DND-41 (cell line): ENCODE data around the gene CARD14.

Source experiments
- ATAC-seq: fragments of 200-7000 bp; cut with Tn5 transposase; 3 replicates; pipeline ENCODE4 v1.9.1; 2021; ENCODE audit warnings: low read depth; ENCODE audit not compliant: insufficient read depth
- DNase-seq: peaks from one replicate; pipeline ENCODE4 v3.0.0-alpha.2; 2020
- H2AFZ ChIP-seq: 2 replicates; pipeline ENCODE4 v1.6.0; 2012; ENCODE audit warnings: low read depth, low read length
- H3K27ac ChIP-seq: 2 replicates; pipeline ENCODE4 v1.5.1; 2012; ENCODE audit warnings: low read length, inconsistent platforms
- H3K27me3 ChIP-seq: fragments of 200-600 bp; sonication (generic); 2 replicates; pipeline ENCODE4 v1.6.0; 2012; ENCODE audit warnings: low read length, mild to moderate bottlenecking, inconsistent platforms; ENCODE audit not compliant: insufficient read depth, poor library complexity
- H3K36me3 ChIP-seq: 2 replicates; pipeline ENCODE4 v1.5.1; 2012; ENCODE audit warnings: low read length, inconsistent platforms; ENCODE audit not compliant: insufficient read depth
- H3K4me1 ChIP-seq: 2 replicates; pipeline ENCODE4 v1.5.1; 2012; ENCODE audit warnings: mild to moderate bottlenecking, low read length; ENCODE audit not compliant: insufficient read depth
- H3K4me2 ChIP-seq: 2 replicates; pipeline ENCODE4 v1.6.0; 2012; ENCODE audit warnings: mild to moderate bottlenecking, moderate library complexity, low read length, inconsistent platforms; ENCODE audit not compliant: insufficient read depth
- H3K4me3 ChIP-seq, 2 experiments: fragments of 200-600 bp in 1 of 2; shearing (Covaris generic) in 1 of 2; 2 replicates each; pipeline ENCODE4 v1.5.1; 2012 to 2016; ENCODE audit warnings: inconsistent platforms in 2 of 2, low read length in 2 of 2, mild to moderate bottlenecking in 2 of 2, low read depth in 1 of 2, moderate library complexity in 1 of 2
- H3K79me2 ChIP-seq: 2 replicates; pipeline ENCODE4 v1.6.0; 2012; ENCODE audit warnings: low read length, inconsistent platforms; ENCODE audit not compliant: insufficient read depth
- H3K9ac ChIP-seq: 2 replicates; pipeline ENCODE4 v1.6.0; 2012; ENCODE audit warnings: low read depth, mild to moderate bottlenecking, inconsistent platforms, low read length, moderate library complexity
- H3K9me3 ChIP-seq: 2 replicates; pipeline ENCODE4 v1.5.1; 2012; ENCODE audit warnings: low read length, moderate library complexity, mild to moderate bottlenecking, inconsistent platforms; ENCODE audit not compliant: insufficient read depth, severe bottlenecking
- H4K20me1 ChIP-seq: 2 replicates; pipeline ENCODE4 v1.6.0; 2012; ENCODE audit warnings: low read length; ENCODE audit not compliant: insufficient read depth
- CTCF ChIP-seq: IDR thresholded peaks from 2 replicates; pipeline ENCODE4 v1.5.1; 2012; ENCODE audit warnings: borderline replicate concordance, low read length, moderate library complexity, mild to moderate bottlenecking; ENCODE audit not compliant: poor library complexity, severe bottlenecking; ENCODE audit errors: extremely low read depth
- EZH2 ChIP-seq: IDR thresholded peaks from 3 replicates; pipeline ENCODE4 v1.6.1; 2012; ENCODE audit warnings: borderline replicate concordance, low read depth, mild to moderate bottlenecking, moderate library complexity, low read length, inconsistent platforms; ENCODE audit not compliant: severe bottlenecking

Gene CARD14

DNA sequence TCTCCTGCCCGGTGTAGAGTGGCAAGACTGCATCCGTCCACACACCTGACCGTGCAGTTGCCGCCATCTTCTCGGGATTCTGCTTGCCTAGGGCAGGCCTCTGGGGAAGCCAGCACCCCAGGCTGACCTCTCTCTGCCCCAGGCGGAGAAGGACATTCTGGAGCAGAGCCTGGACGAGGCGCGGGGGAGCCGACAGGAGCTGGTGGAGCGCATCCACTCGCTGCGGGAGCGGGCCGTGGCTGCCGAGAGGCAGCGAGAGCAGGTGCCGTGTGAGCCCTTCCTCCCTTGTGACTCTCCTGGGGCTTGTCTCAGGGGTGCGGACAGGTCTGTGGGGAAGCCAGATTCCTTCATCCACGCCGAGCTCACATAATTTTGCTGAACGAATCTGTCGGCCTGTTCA, 19.8 kb downstream of the CARD14 start:
- H3K9ac ChIP-seq = no peak overlapping the region
- no peaks in the 10 kb centered on the region for H3K9me3 ChIP-seq
- H3K79me2 ChIP-seq = no peaks in the 10 kb centered on the region
- ATAC-seq (no peak), DNase-seq (no peak)
- H3K36me3 ChIP-seq = no peaks in the 10 kb centered on the region
- no peak overlapping the region for H3K4me3 ChIP-seq
- H3K4me1 ChIP-seq = no peaks in the 10 kb centered on the region
- TF ChIP-seq EZH2 (no peak), CTCF (no peak)
- H4K20me1 ChIP-seq = peaks cover 3% of the 10 kb centered on the region; the same call in 1 of the 2 replicates
- no peak overlapping the region for H3K27ac ChIP-seq
- H3K4me2 ChIP-seq = no peak overlapping the region
- no peaks in the 10 kb centered on the region for H3K27me3 ChIP-seq
- H2AFZ ChIP-seq = no peak overlapping the region

DNA sequence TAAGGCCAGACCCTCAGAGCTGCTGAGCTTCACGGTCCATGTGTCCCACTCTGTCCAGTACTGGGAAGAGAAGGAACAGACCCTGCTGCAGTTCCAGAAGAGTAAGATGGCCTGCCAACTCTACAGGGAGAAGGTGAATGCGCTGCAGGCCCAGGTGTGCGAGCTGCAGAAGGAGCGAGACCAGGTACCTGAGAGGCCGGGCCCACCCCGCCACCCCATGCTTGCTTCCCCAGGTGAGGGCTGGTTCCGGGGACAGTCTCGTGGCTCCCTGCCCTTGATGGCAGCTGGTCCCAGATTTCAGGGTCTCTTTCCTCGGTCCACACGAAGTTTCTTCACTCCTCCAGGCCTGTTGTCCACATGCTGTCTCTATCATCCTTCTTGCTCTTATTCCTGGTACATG, 20.9 kb downstream of the CARD14 start:
- Histone ChIP-seq H3K79me2 (no peaks in the 10 kb centered on the region), H3K4me1 (no peaks in the 10 kb centered on the region), H3K4me2 (no peak overlapping the region), H3K9me3 (no peaks in the 10 kb centered on the region), H3K9ac (no peak overlapping the region), H3K4me3 (no peak overlapping the region), H4K20me1 (peaks cover 5% of the 10 kb centered on the region; the same call in 1 of the 2 replicates), H3K27ac (no peak overlapping the region), H3K36me3 (no peaks in the 10 kb centered on the region), H3K27me3 (no peaks in the 10 kb centered on the region), H2AFZ (no peak overlapping the region)
- TF ChIP-seq EZH2 = no peak
- no peak for TF ChIP-seq CTCF
- ATAC-seq = no peak
- no peak for DNase-seq

DNA sequence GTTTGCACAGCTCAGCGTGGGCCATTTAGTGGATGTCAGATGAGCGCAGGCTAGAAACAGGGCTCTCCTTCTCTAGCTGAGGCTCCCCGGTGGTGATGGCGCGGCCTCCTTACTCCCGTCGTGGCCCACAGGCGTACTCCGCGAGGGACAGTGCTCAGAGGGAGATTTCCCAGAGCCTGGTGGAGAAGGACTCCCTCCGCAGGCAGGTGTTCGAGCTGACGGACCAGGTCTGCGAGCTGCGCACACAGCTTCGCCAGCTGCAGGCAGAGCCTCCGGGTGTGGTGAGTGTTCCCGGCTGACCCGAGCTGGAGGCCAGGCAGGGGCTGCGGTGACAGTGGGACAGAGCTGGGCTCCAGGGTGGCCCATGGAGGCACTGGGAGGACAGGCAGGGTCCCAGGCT, 21.4 kb downstream of the CARD14 start:
- H4K20me1 ChIP-seq = peaks cover 8% of the 10 kb centered on the region; the same call in 1 of the 2 replicates
- H3K27me3 ChIP-seq = no peaks in the 10 kb centered on the region

GRCh38 chr17:80191865-80192661, 22.2 kb downstream of the CARD14 start:
- H3K4me2 ChIP-seq = no peak overlapping the region
- no peaks in the 10 kb centered on the region for H3K27me3 ChIP-seq
- TF ChIP-seq CTCF = no peak
- TF ChIP-seq EZH2 = no peak
- no peaks in the 10 kb centered on the region for H3K36me3 ChIP-seq
- ATAC-seq = no peak
- no peak for DNase-seq
- no peak overlapping the region for H3K27ac ChIP-seq
- H3K4me1 ChIP-seq = no peaks in the 10 kb centered on the region
- no peaks in the 10 kb centered on the region for H3K9me3 ChIP-seq
- no peak overlapping the region for H2AFZ ChIP-seq
- no peaks in the 10 kb centered on the region for H3K79me2 ChIP-seq
- no peak overlapping the region for H3K4me3 ChIP-seq
- H4K20me1 ChIP-seq = 0 out of 2 replicates have a peak, but pooled peaks cover 5% of the 10 kb centered on the region
- no peak overlapping the region for H3K9ac ChIP-seq

More for the DNA sequence above, 21.4 kb downstream of the CARD14 start:
- Histone ChIP-seq H3K4me3 (no peak overlapping the region), H3K79me2 (no peaks in the 10 kb centered on the region), H2AFZ (no peak overlapping the region), H3K4me1 (no peaks in the 10 kb centered on the region), H3K36me3 (no peaks in the 10 kb centered on the region), H3K27ac (no peak overlapping the region), H3K9ac (no peak overlapping the region), H3K4me2 (no peak overlapping the region), H3K9me3 (no peaks in the 10 kb centered on the region)
- no peak for TF ChIP-seq EZH2
- DNase-seq = no peak
- ATAC-seq = no peak
